K562 (cell line): Measurements from ENCODE around the gene SAV1. TPM values are rescaled to one million over a fixed set of nuclear protein-coding genes. Genes with fewer than 3 reads are reported as not detected.

Source experiments
- ATAC-seq: fragments of 200-7000 bp; cut with Tn5 transposase; 3 replicates; pipeline ENCODE4 v1.9.1; 2020; ENCODE audit warnings: moderate library complexity
- BruUV-seq: library from RNA; stranded (reverse); fragments of 400-500 nt; replicated peaks from 2 replicates; lab custom pipeline; 2021; lab: Mats Ljungman, UMichigan
- CTCF ChIA-PET: fragments of 300-600 bp; formaldehyde crosslinking; extraction: SDS; loops from one replicate; lab custom pipeline; 2021; ENCODE audit warnings: low intra/inter-chr PET ratio; lab: Yijun Ruan, JAX
- POLR2A ChIA-PET: fragments of 300-600, 350-650 bp; sonication (Branson Sonifier 250); formaldehyde crosslinking; extraction: SDS; loops from one replicate; lab custom pipeline; 2021; ENCODE audit warnings: antibody characterized with exemption, inconsistent platforms; lab: Yijun Ruan, JAX
- DNase-seq, 4 experiments: peaks; one replicate each; pipeline versions ENCODE4 v3.0.0 to v3.0.0-alpha.2; 2011 to 2018; ENCODE audit warnings: low spot score in 3 of 4, mixed read lengths in 3 of 4; ENCODE audit errors: extremely low read depth in 1 of 4
- FAIRE-seq: peaks from 2 replicates; lab custom pipeline; 2011; peaks lifted over from hg19 to GRCh38; lab: Jason Lieb, UNC
- H2AFZ ChIP-seq: 2 replicates; pipeline ENCODE4 v1.6.0; 2011; ENCODE audit warnings: low read depth, low read length, control low read depth, inconsistent platforms
- H3K27ac ChIP-seq: fragments of 200-600 bp; 3 replicates; pipeline ENCODE4 v1.8.0; 2011; ENCODE audit warnings: low read depth, mild to moderate bottlenecking, control low read depth, inconsistent platforms, low read length, moderate library complexity, mixed read lengths; ENCODE audit errors: extremely low read depth
- H3K27me3 ChIP-seq, 2 experiments: fragments of 300-600 bp in 1 of 2; 2 replicates in 1 of 2; 3 replicates in 1 of 2; pipeline versions ENCODE4 v1.6.0 to v1.8.0; 2011; ENCODE audit warnings: inconsistent platforms in 2 of 2, low read length in 2 of 2, mild to moderate bottlenecking in 1 of 2, mixed read lengths in 1 of 2, moderate library complexity in 1 of 2; ENCODE audit not compliant: control insufficient read depth in 2 of 2, insufficient read depth in 2 of 2
- H3K36me3 ChIP-seq: fragments of 300-600 bp; 3 replicates; pipeline ENCODE4 v1.8.0; 2011; ENCODE audit warnings: mild to moderate bottlenecking, low read length, inconsistent platforms; ENCODE audit not compliant: control insufficient read depth, insufficient read depth
- H3K4me1 ChIP-seq, 2 experiments: fragments of 200-600 bp in 1 of 2; replicated peaks in 1 of 2; 2 replicates in 1 of 2; 3 replicates in 1 of 2; pipeline versions ENCODE4 v1.5.1 to v1.8.0; 2011; ENCODE audit warnings: inconsistent platforms in 2 of 2, low read length in 2 of 2, mild to moderate bottlenecking in 1 of 2, mixed read lengths in 1 of 2, moderate library complexity in 1 of 2; ENCODE audit not compliant: control insufficient read depth in 2 of 2, insufficient read depth in 2 of 2
- H3K4me2 ChIP-seq: 2 replicates; pipeline ENCODE4 v1.6.1; 2011; ENCODE audit warnings: low read length, control low read depth, inconsistent platforms, mixed read lengths; ENCODE audit not compliant: insufficient read depth
- H3K4me3 ChIP-seq: fragments of 200-600 bp; sonication (generic), shearing (Covaris generic); 2 replicates; pipeline ENCODE4 v1.5.1; 2016; ENCODE audit warnings: control low read depth, inconsistent platforms
- H3K79me2 ChIP-seq: fragments of 200-600 bp; 3 replicates; pipeline ENCODE4 v1.8.0; 2011; ENCODE audit warnings: low read length, inconsistent platforms; ENCODE audit not compliant: control insufficient read depth, insufficient read depth
- H3K9ac ChIP-seq, 2 experiments: 2 replicates each; pipeline versions ENCODE4 v1.6.0 to v1.6.1; 2011; ENCODE audit warnings: low read depth in 2 of 2, low read length in 2 of 2, control low read depth in 1 of 2, inconsistent platforms in 1 of 2, mild to moderate bottlenecking in 1 of 2, mixed read lengths in 1 of 2; ENCODE audit not compliant: insufficient read depth in 1 of 2
- H3K9me1 ChIP-seq: one replicate; pipeline ENCODE4 v1.6.0; 2011; ENCODE audit warnings: inconsistent platforms, mild to moderate bottlenecking, low read length, moderate library complexity; ENCODE audit not compliant: control insufficient read depth, insufficient read depth
- H3K9me3 ChIP-seq: replicated peaks from 2 replicates; pipeline ENCODE4 v1.5.1; 2011; ENCODE audit warnings: low read depth, low read length, inconsistent platforms; ENCODE audit not compliant: control insufficient read depth, insufficient read depth
- H4K20me1 ChIP-seq: replicated peaks from 2 replicates; pipeline ENCODE4 v1.6.1; 2011; ENCODE audit warnings: low read length, inconsistent platforms, mixed read lengths; ENCODE audit not compliant: control insufficient read depth, insufficient read depth
- FIP1L1 ChIP-seq: fragments of 200-400 bp; formaldehyde crosslinking; IDR thresholded peaks from 2 replicates; pipeline ENCODE4 v1.6.1; 2018; ENCODE audit warnings: mild to moderate bottlenecking, low read depth, low read length; ENCODE audit not compliant: poor library complexity, severe bottlenecking
- FOXA1 ChIP-seq: fragments of 450-650 bp; IDR thresholded peaks from 2 replicates; pipeline ENCODE4 v1.6.1; 2016; ENCODE audit warnings: mild to moderate bottlenecking, borderline replicate concordance
- RBM17 ChIP-seq: fragments of 200-400 bp; formaldehyde crosslinking; IDR thresholded peaks from 2 replicates; pipeline ENCODE4 v1.6.1; 2017; ENCODE audit warnings: low read depth, mild to moderate bottlenecking, low read length, borderline replicate concordance
- TAF15 ChIP-seq: fragments of 200-400 bp; formaldehyde crosslinking; IDR thresholded peaks from 2 replicates; pipeline ENCODE4 v1.6.1; 2017; ENCODE audit warnings: mild to moderate bottlenecking, low read depth, low read length, moderate library complexity
- ZNF316 ChIP-seq: fragments of 450-650 bp; IDR thresholded peaks from 2 replicates; pipeline ENCODE4 v1.6.1; 2016
- WGBS: fragments of 100-300 bp; shearing (Covaris generic); methylation state at CpG from one replicate; pipeline ENCODE4 v1.1.6; 2016; ENCODE audit warnings: low coverage, mixed read lengths; ENCODE audit not compliant: insufficient coverage; ENCODE audit errors: missing lambda C conversion rate; 5-methylcytosine and 5-hydroxymethylcytosine counted together
- in situ Hi-C: fragments of 300-500 bp; cut with MboI; formaldehyde crosslinking; loops from 4 replicates; pipeline ENCODE4 v1.15.0; 2018; ENCODE audit warnings: inconsistent platforms, mixed read lengths
- intact Hi-C: fragments of 100-400 bp; cut with micrococcal nuclease; formaldehyde crosslinking; loops from 2 replicates; pipeline ENCODE4 v1.14.2; 2022
- polyA plus RNA-seq, 8 experiments: library from polyadenylated mRNA; depleted of rRNA in 4 of 8; stranded (reverse) in 5 of 8; unstranded in 3 of 8; fragments of >200 nt; fragmentation: Nextera tagmentation in 2 of 8; fragmentation: Illumina TruSeq in 1 of 8; extraction: Ambion mirVana in 2 of 8; extraction: Trizol in 1 of 8; gene quantifications; 2 replicates each; pipeline versions ENCODE4 v1.2.1 to v1.2.3, GENCODE V29; 2011 to 2014; ENCODE audit warnings: inconsistent platforms in 1 of 8, missing spikeins in 1 of 8
- total RNA-seq, 7 experiments: library from RNA; depleted of rRNA in 6 of 7; stranded (reverse); fragments of >200 nt in 6 of 7; fragmentation: Illumina TruSeq in 2 of 7; extraction: Trizol in 2 of 7; gene quantifications; 2 replicates each; pipeline versions ENCODE4 v1.2.1 to v1.2.3, GENCODE V29; 2011 to 2021; ENCODE audit warnings: low replicate concordance in 1 of 7
- TF ChIP-seq, protein P1 (sequence below): fragments of 450-650 bp; formaldehyde crosslinking; IDR thresholded peaks from 2 replicates; pipeline ENCODE4 v1.4.0; 2020; ENCODE audit warnings: mild to moderate bottlenecking, mixed read lengths

Gene SAV1
- total and polyA plus RNA-seq, 9 of the 15 experiments (the other 6 are each of a cell fraction or from before 2014, with no cell fraction given), result 6.5 to 18.1 (median 16.1) TPM

DNA sequence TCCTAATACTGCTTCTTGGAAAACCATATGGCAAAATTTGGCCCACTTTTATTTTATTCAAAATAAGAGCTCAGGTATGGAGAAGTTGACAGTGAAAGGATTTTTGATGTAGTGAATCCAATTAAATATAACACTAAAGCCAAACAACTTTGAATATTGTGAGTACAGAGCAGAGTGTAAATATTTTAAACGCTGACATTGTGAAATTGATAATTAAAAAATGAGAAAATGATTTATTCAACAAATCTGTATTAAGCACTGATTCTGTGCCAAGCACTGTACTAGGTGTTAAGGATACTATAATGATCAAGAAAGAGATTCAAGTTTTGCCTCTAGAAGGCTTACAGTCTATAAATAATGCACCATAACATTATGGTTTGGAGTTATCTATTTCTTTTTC lies 57.6 kb downstream of the SAV1 start:
- Histone ChIP-seq H3K9ac (no peak overlapping the region), H3K79me2 (no peaks in the 10 kb centered on the region), H3K9me3 (no peaks in the 10 kb centered on the region), H3K4me1 (no peaks in the 10 kb centered on the region), H3K9me1 (no peaks in the 10 kb centered on the region), H3K27ac (no peak overlapping the region), H3K27me3 (peaks cover 0 to 3% of the 10 kb centered on the region in 2 experiments; a peak in 3 of 5 replicates), H3K4me3 (no peak overlapping the region), H3K4me2 (no peak overlapping the region), H2AFZ (no peak overlapping the region), H4K20me1 (no peaks in the 10 kb centered on the region), H3K36me3 (no peaks in the 10 kb centered on the region)
- FAIRE-seq, result no peak
- WGBS, result 0% methylated on average over 1 of the region's 1 CpG
- no TSS peak for BruUV-seq
- ChIA-PET POLR2A (interaction anchor here (0.6 to 1.1 kb wide), 2 partner anchors 9 to 33 kb away, joined by 3 read pairs; no protein-coding TSS in a partner anchor), CTCF (interaction anchor here (0.6 kb wide), 1 partner anchor 81 kb away, joined by 3 read pairs; no protein-coding TSS in a partner anchor)
- no peak for ATAC-seq
- no peak for DNase-seq
- in situ Hi-C loops, result no loop called here
- intact Hi-C loops, result no loop called here
- TF ChIP-seq RBM17 (no peak), FIP1L1 (no peak), FOXA1 (no peak), TAF15 (no peak), ZNF316 (peak; percentile 43)
- TF ChIP-seq, protein P1, sequence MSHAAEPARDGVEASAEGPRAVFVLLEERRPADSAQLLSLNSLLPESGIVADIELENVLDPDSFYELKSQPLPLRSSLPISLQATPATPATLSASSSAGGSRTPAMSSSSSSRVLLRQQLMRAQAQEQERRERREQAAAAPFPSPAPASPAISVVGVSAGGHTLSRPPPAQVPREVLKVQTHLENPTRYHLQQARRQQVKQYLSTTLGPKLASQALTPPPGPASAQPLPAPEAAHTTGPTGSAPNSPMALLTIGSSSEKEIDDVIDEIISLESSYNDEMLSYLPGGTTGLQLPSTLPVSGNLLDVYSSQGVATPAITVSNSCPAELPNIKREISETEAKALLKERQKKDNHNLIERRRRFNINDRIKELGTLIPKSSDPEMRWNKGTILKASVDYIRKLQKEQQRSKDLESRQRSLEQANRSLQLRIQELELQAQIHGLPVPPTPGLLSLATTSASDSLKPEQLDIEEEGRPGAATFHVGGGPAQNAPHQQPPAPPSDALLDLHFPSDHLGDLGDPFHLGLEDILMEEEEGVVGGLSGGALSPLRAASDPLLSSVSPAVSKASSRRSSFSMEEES (CRISPR knock-in tag), result no peak
